GM12891 (cell line): Measurements from ENCODE around the gene CLTB.

Experiments used
- POLR2A ChIP-seq: IDR thresholded peaks from 2 replicates; pipeline ENCODE4 v1.6.1; 2011; ENCODE audit warnings: low read depth, low read length, control low read depth
- POLR2AphosphoS5 ChIP-seq: IDR thresholded peaks from 2 replicates; pipeline ENCODE4 v1.6.1; 2011; ENCODE audit warnings: low read depth, low read length, control low read depth

DNA sequence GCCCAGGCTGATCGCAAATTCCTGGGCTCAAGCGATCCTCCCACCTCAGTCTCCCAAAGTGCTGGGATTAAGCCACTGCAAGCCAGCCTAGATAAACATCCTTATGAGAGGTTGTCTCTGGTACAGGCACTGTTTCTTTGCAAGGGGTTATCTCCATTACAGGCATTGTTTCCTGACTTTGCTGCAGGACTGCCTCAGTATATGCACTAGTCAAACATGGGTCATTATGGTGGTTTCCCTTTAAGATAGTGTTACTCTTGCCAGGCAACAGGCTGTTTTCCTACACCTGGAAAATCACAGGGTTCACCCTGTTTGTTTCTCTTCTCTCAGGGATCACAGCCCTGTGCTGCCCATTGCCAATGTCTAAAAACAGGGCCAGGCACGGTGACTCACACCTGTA, 7.8 kb upstream of the CLTB start:
- TF ChIP-seq POLR2A, result no peak
- TF ChIP-seq POLR2AphosphoS5, result no peak
